HT1080 (cell line): ENCODE data around the gene FOXK1. TPM values are rescaled to one million over a fixed set of nuclear protein-coding genes. Genes with fewer than 3 reads are reported as not detected.
A peak's percentile ranks its signal among the peaks of the same experiment; 100 is the strongest.

Source experiments
- DNase-seq: peaks from one replicate; pipeline ENCODE4 v3.0.0-alpha.2; 2015; ENCODE audit warnings: low read depth
- total RNA-seq: library from RNA; depleted of rRNA; stranded (reverse); fragments of >200 nt; shearing (Covaris generic); gene quantifications from 2 replicates; pipeline ENCODE4 v1.2.3, GENCODE V29; 2014

Gene FOXK1
- total RNA-seq, 1 experiment from 2014 or later, result 17.9 TPM

DNA sequence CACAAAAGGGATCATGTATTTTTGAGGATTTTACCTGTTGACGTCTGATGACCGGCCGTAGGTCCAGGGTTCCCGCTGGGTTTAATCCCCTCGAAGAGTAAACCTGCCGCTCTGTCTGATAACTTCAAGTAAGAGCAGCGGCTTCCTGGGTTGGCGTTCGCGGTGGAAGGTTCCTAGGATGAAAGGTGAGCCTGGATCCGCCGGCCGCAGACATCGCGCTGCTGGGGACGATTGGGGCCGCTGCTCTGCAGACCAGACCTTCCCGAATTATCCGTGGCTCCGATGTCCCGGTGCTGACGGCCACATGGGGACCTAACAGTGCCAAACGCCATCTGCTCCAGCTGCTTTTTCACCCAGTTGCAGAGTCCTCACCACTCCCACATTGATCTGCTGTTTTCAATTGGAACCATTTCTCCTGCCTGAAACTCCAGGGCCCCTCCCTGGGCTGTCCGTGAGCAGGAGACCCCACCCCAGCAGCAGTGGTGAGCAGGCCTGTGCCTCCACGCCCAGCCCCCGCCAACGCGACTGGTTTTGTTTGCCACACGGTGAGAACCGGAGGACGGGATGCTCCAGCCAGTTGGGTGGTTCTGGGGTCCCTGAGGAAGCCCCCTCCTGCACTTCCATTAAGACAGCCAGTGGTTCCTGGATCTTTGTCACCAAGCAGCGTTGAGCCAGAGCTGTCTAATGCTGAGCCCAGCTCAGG lies 81.1 kb downstream of the FOXK1 start:
- DNase-seq, result no peak

- no peak for DNase-seq
Observed at GRCh38 chr7:4763794-4764185, 81.7 kb downstream of the FOXK1 start.

- no peak for DNase-seq
Observed at GRCh38 chr7:4764402-4765007, 82.4 kb downstream of the FOXK1 start.

DNA sequence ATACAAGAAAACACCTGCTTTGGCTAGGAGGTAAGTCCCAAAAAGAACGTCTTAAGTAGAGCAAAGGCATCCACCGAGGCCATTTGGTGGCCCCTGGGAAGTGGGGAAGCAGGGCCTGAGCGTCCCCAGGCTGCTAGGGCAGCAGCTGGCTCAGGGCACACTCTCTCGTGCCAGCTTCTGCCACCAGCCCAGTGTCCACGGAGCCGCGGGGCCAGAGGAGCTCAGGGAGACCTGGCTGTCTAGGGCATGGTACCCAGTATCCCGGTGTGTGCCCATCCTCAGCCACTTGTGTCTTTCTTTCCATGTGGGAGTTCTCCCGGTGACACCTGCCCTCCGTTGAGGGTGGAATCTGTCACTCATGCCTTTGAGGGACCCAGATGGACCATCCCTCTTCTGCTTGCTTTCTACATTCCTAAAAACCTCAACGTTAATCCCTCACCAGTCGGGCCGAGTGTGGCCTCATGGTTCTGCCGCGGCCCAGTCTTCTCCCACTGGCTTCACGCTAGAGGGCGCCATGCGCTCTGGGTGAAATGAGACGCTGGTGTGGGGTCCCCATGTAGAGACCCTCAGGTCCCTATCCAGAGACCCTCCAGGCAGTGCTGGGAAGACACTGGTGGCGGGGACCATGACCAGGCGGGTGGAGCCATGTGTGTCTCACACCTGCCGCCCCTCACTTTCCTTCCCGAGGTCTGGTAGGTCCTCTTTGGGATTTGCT lies 83.8 kb downstream of the FOXK1 start:
- DNase-seq, result no peak

GRCh38 chr7:4766666-4767519 lies 84.8 kb downstream of the FOXK1 start:
- DNase-seq, result no peak

- no peak for DNase-seq
Observed at GRCh38 chr7:4768597-4769569, 86.8 kb downstream of the FOXK1 start.

DNA sequence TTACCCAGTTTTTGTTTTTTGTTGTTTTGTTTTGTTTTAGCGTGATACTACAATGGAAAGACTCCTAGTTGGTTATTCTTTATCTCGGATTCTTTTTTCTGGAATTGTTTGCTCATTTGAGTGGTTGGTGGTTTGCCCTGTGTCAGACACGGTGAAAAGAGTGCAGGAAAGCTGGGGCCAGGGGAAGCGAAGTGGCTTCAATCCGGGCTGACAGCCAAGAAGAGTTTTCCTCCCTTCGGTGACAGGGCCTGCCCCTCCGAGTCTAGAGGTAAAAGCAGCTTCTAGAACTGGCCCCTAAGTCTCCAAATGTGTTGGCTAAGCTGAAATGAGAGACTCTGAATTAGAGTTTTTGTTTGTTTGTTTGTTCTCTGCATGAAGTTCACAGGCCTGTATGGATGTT lies 87.7 kb downstream of the FOXK1 start:
- DNase-seq, result no peak

- no peak for DNase-seq
Observed at GRCh38 chr7:4770886-4771285, 88.8 kb downstream of the FOXK1 start.

GRCh38 chr7:4771737-4772136 lies 89.6 kb downstream of the FOXK1 start:
- DNase-seq, result no peak

DNA sequence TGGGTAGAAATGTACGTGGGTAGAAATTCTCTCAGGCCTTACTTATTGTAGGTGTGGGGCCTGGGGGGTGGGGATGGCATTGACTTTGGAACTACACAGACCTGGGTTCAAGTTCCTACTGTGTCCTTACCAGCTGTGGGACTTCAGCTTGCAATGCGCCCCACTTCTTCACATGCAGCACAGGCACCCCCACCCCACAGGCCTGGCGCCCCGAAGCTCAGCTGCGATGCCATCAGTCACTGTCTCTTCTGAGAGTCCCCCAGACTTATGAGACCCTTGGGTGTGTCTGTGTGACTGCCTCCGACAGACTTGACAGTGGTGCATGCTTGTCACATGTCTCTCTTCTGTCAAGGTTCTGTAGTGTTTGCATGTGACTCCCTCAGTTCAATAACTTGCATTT lies 90.2 kb downstream of the FOXK1 start:
- no peak for DNase-seq

DNA sequence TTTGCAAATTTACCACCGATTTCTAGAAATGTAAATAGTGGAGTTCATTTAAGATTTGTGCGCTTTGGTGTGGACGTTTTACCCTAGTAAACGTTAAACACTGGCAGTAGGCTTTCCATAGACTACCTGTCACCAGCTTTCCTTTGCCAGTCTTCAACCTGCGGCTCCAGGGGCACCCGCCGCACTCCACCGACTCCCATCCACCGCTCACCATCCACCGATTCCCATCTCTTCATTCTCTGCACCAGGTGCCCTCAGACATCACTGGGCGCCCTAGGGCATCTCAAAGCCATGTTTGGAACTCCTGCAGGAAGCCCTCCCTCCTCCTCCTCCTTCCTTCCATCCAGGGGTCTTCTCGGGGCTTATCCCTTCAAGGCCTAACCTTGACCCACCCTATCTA lies 91.9 kb downstream of the FOXK1 start:
- no peak for DNase-seq

DNA sequence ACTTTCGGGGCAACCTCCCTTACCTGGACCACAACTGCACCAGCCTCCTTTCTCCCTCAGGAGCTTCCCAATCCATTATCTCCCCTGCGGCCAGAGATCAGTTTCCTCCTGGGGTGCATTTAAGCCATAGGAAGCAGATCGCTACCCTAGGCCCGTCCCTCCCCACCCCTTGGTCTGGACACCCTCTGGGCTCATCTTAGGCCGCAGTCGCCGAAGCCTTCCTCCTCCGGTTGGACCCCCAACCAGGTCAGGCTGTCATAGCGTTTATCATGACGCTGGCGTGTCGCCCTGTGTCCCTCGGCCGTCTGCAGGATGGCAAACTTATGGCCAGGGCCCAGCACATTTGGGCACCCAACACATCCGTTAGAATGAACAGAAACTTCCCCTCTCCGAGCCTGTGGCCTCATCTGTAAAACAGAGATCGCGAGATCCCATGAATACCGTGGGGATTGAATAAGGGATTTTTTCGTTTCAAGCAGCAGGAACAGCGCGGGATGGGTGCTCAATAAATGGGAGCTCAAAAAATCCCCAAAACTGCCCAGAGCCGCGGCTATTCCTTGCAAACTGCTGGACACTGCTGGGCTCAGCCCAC lies 92.7 kb downstream of the FOXK1 start:
- DNase-seq, result no peak

DNA sequence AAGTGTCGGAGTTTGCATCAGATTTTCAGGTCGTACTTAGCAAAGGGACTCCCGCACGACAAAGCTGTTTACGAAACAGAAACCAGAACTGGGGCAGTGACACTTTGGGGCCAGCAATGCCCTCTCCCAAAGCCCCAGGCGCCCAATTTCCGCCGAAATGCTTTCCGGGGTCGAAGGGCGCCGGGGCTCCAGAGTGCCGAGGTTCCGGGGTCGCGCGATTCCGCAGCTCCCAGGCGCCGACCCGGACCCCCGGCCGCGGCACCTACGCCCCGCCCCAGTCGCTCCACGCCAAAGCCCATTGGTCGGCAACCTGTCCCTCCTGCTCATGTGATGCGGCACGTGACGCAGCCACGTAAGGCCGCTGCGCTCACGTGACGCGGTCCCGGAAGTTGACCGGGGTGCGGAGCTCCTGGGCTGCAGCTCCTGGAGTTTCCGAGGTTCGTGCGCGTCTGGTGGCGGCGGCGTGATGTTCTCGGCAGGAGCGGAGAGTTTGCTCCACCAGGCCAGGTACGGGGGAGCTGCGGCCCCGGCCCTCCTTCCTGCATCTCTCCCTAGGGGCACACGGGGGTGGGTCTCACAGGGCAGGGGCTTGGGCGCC lies 93.3 kb downstream of the FOXK1 start, which contains the start of gene AP5Z1:
Gene AP5Z1 (plus strand): TSS at position 374 of the 598 bp plus-strand sequence. CDS start 93 bp downstream, at position 467.
- DNase-seq, result peak; percentile 92

- peak; percentile 15 for DNase-seq
Observed at GRCh38 chr7:4775848-4776623, 93.9 kb downstream of the FOXK1 start.

DNA sequence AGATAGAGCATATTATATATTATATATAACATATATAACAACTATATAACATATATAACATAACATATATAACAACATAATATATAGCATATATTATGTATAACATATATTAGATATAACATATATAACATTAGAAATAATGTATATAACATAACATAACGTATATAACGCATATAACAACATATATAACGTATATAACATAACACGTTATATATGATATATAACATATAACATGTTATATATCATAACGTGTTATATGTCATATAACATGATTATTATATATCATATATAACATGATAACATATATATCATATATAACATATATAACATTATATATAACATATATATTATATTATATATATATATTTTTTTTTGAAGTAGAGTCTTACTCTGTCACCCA lies 97.0 kb downstream of the FOXK1 start:
- DNase-seq, result no peak

- DNase-seq, result no peak
Observed at GRCh38 chr7:4781366-4782069, 99.4 kb downstream of the FOXK1 start.

DNA sequence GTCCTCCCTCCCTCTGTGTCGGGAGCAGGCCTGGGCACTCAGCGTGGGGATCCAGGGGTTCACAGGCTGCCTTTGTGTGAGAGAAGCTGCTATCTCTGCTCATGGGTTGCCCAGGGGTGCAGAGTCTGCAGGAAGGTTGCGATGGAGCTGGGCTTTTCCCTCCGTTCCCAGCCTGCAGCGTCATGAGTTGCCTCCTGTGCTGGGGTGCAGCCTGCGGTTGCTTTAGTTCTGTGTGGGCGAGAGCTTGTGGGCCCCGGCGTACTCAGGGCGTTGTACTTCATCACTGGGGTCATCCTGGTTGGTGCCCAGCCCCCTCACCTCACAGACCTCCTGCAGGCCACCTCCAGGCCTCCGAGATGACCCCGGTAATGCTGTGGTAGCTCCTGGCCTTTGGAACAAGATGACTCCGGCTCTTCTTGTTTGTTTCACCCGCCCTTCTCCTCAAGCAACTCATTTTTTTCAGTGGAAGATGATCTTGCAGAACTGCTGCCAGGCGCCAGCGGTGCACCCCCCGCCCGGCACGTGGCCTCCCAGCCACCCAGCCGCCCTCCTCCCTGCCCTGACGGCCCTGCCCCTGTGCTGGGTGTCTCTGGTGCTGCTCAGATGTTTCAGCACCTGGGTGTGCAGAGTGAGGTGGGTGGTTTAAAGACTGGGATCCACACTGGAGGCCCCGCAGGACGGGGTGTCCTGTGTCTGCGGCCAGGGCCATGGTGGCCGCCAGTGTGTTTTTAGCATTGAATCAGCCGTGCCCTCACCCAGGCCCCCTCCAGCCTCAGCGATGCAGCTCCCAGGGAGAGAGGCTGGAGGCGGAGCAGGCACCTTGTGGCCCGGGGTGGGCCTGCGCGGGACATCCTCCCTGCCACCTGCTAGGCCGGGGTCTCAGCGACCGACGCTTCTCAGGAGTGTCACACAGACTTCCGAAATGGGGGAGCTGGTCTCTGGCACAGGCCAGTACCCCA lies 100.5 kb downstream of the FOXK1 start:
- no peak for DNase-seq
